ENCODE data around the gene AXDND1. TPM values are rescaled to one million over a fixed set of nuclear protein-coding genes. Genes with fewer than 3 reads are reported as not detected.
"Not testable (repeated sequence)": the region's sequence is repeated elsewhere in the genome, so short reads cannot be mapped to it uniquely, and the experiment has no call there.

Gene AXDND1
- total and polyA plus RNA-seq, 2 donors, result 0.19 to 1.3 TPM

- H3K36me3 ChIP-seq (ENCODE audit: control insufficient read depth in 2 of 2, insufficient read depth in 2 of 2, low read length in 1 of 2), result no peaks in the 10 kb centered on the region
- 98% methylated on average over 1 of the region's 1 CpG for WGBS
- H3K4me1 ChIP-seq (ENCODE audit: control insufficient read depth in 2 of 2, insufficient read depth in 2 of 2, low read length in 2 of 2), result no peaks in the 10 kb centered on the region
- no peak overlapping the region for H3K27ac ChIP-seq (ENCODE audit: low read depth in 1 of 2, low read length in 1 of 2)
- no peaks in the 10 kb centered on the region for H3K27me3 ChIP-seq (ENCODE audit: control insufficient read depth in 2 of 2, insufficient read depth in 1 of 2, low read length in 1 of 2)
- H3K4me3 ChIP-seq (ENCODE audit: low read length in 2 of 2), result no peak overlapping the region
- DNase-seq (ENCODE audit: low read depth in 6 of 9, low spot score in 9 of 9), result no peak
- no peaks in the 10 kb centered on the region for H3K9me3 ChIP-seq (ENCODE audit: control insufficient read depth in 2 of 2, insufficient read depth in 1 of 2, low read length in 1 of 2)
Observed at GRCh38 chr1:179385510-179385909, 19.7 kb downstream of the AXDND1 start.

- 99% methylated on average over 3 of the region's 3 CpGs for WGBS
- H3K4me3 ChIP-seq (ENCODE audit: low read length in 2 of 2), result no peak overlapping the region
- no peaks in the 10 kb centered on the region for H3K36me3 ChIP-seq (ENCODE audit: control insufficient read depth in 2 of 2, insufficient read depth in 2 of 2, low read length in 1 of 2)
- H3K27me3 ChIP-seq (ENCODE audit: control insufficient read depth in 2 of 2, insufficient read depth in 1 of 2, low read length in 1 of 2), result no peaks in the 10 kb centered on the region
- no peak overlapping the region for H3K27ac ChIP-seq (ENCODE audit: low read depth in 1 of 2, low read length in 1 of 2)
- no peak for DNase-seq (ENCODE audit: low read depth in 6 of 9, low spot score in 9 of 9)
- H3K9me3 ChIP-seq (ENCODE audit: control insufficient read depth in 2 of 2, insufficient read depth in 1 of 2, low read length in 1 of 2), result peaks cover 0 to 4% of the 10 kb centered on the region in 2 donors
- no peaks in the 10 kb centered on the region for H3K4me1 ChIP-seq (ENCODE audit: control insufficient read depth in 2 of 2, insufficient read depth in 2 of 2, low read length in 2 of 2)
Observed at GRCh38 chr1:179393721-179394120, 27.9 kb downstream of the AXDND1 start.

DNA sequence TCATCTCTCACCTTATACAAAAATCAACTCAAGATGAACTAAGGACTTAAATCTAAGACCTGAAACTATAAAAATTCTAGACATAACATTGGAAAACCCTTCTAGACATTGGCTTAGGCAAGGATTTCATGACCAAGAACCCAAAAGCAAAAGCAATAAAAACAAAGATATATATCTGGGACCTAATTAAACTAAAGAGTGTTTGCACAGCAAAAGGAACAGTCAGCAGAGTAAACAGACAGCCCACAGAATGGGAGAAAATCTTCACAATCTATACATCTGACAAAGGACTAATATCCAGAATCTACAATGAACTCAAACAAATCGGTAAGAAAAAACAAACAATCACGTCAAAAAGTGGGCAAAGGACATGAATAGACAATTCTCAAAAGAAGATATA, 33.6 kb downstream of the AXDND1 start:
- 97% methylated on average over 2 of the region's 2 CpGs for WGBS

GRCh38 chr1:179417760-179418159, 52.0 kb downstream of the AXDND1 start:
- DNase-seq (ENCODE audit: low read depth in 6 of 9, low spot score in 9 of 9); H3K27ac ChIP-seq (ENCODE audit: low read depth in 1 of 2, low read length in 1 of 2); H3K4me3 ChIP-seq (ENCODE audit: low read length in 2 of 2); H3K4me1 ChIP-seq (ENCODE audit: control insufficient read depth in 2 of 2, insufficient read depth in 2 of 2, low read length in 2 of 2); H3K9me3 ChIP-seq (ENCODE audit: control insufficient read depth in 2 of 2, insufficient read depth in 1 of 2, low read length in 1 of 2); H3K27me3 ChIP-seq (ENCODE audit: control insufficient read depth in 2 of 2, insufficient read depth in 1 of 2, low read length in 1 of 2); H3K36me3 ChIP-seq (ENCODE audit: control insufficient read depth in 2 of 2, insufficient read depth in 2 of 2, low read length in 1 of 2): not testable (repeated sequence)
- WGBS, result 100% methylated on average over 1 of the region's 3 CpGs

More for the DNA sequence above, 33.6 kb downstream of the AXDND1 start:
- H3K36me3 ChIP-seq (ENCODE audit: control insufficient read depth in 2 of 2, insufficient read depth in 2 of 2, low read length in 1 of 2); H3K27me3 ChIP-seq (ENCODE audit: control insufficient read depth in 2 of 2, insufficient read depth in 1 of 2, low read length in 1 of 2); H3K4me1 ChIP-seq (ENCODE audit: control insufficient read depth in 2 of 2, insufficient read depth in 2 of 2, low read length in 2 of 2); DNase-seq (ENCODE audit: low read depth in 6 of 9, low spot score in 9 of 9); H3K27ac ChIP-seq (ENCODE audit: low read depth in 1 of 2, low read length in 1 of 2); H3K9me3 ChIP-seq (ENCODE audit: control insufficient read depth in 2 of 2, insufficient read depth in 1 of 2, low read length in 1 of 2); H3K4me3 ChIP-seq (ENCODE audit: low read length in 2 of 2): not testable (repeated sequence)

GRCh38 chr1:179418706-179419105, 52.9 kb downstream of the AXDND1 start:
- H3K4me1 ChIP-seq (ENCODE audit: control insufficient read depth in 2 of 2, insufficient read depth in 2 of 2, low read length in 2 of 2); H3K36me3 ChIP-seq (ENCODE audit: control insufficient read depth in 2 of 2, insufficient read depth in 2 of 2, low read length in 1 of 2); DNase-seq (ENCODE audit: low read depth in 6 of 9, low spot score in 9 of 9): not testable (repeated sequence)

GRCh38 chr1:179424610-179425009, 58.8 kb downstream of the AXDND1 start:
- 99% methylated on average over 2 of the region's 2 CpGs for WGBS
- Histone ChIP-seq H3K9me3 (ENCODE audit: control insufficient read depth in 2 of 2, insufficient read depth in 1 of 2, low read length in 1 of 2) (no peaks in the 10 kb centered on the region), H3K4me3 (ENCODE audit: low read length in 2 of 2) (no peak overlapping the region), H3K36me3 (ENCODE audit: control insufficient read depth in 2 of 2, insufficient read depth in 2 of 2, low read length in 1 of 2) (no peaks in the 10 kb centered on the region), H3K4me1 (ENCODE audit: control insufficient read depth in 2 of 2, insufficient read depth in 2 of 2, low read length in 2 of 2) (no peaks in the 10 kb centered on the region), H3K27me3 (ENCODE audit: control insufficient read depth in 2 of 2, insufficient read depth in 1 of 2, low read length in 1 of 2) (no peaks in the 10 kb centered on the region), H3K27ac (ENCODE audit: low read depth in 1 of 2, low read length in 1 of 2) (no peak overlapping the region)
- no peak for DNase-seq (ENCODE audit: low read depth in 6 of 9, low spot score in 9 of 9)

More at GRCh38 chr1:179418706-179419105, 52.9 kb downstream of the AXDND1 start:
- WGBS, result 94% methylated on average over 24 of the region's 32 CpGs
- H3K9me3 ChIP-seq (ENCODE audit: control insufficient read depth in 2 of 2, insufficient read depth in 1 of 2, low read length in 1 of 2); H3K27me3 ChIP-seq (ENCODE audit: control insufficient read depth in 2 of 2, insufficient read depth in 1 of 2, low read length in 1 of 2); H3K4me3 ChIP-seq (ENCODE audit: low read length in 2 of 2); H3K27ac ChIP-seq (ENCODE audit: low read depth in 1 of 2, low read length in 1 of 2): not testable (repeated sequence)

DNA sequence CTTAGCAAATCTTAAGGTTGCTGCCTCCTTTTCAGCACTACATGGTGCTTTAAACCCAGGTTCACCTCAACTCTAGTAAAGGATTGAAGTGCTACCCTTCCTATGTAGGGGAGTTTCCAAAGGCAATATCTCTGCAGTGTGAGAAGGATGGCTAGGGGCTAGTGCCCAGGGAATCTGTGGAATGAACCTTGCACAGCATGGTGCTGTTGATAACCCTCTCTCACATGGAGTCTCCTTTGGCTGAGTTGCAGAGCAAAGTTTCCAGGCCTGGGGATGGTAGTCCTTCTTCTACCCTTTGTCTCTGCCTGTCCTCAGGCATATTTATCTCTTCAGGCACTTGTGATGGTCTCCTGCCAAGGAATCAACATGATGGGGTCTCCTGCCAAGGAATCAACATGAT, 59.4 kb downstream of the AXDND1 start:
- H3K27me3 ChIP-seq (ENCODE audit: control insufficient read depth in 2 of 2, insufficient read depth in 1 of 2, low read length in 1 of 2), result no peaks in the 10 kb centered on the region
- no peaks in the 10 kb centered on the region for H3K36me3 ChIP-seq (ENCODE audit: control insufficient read depth in 2 of 2, insufficient read depth in 2 of 2, low read length in 1 of 2)
- no peak overlapping the region for H3K27ac ChIP-seq (ENCODE audit: low read depth in 1 of 2, low read length in 1 of 2)
- H3K4me3 ChIP-seq (ENCODE audit: low read length in 2 of 2), result no peak overlapping the region
- H3K9me3 ChIP-seq (ENCODE audit: control insufficient read depth in 2 of 2, insufficient read depth in 1 of 2, low read length in 1 of 2), result no peaks in the 10 kb centered on the region
- H3K4me1 ChIP-seq (ENCODE audit: control insufficient read depth in 2 of 2, insufficient read depth in 2 of 2, low read length in 2 of 2), result no peaks in the 10 kb centered on the region
- DNase-seq (ENCODE audit: low read depth in 6 of 9, low spot score in 9 of 9), result no peak

- Histone ChIP-seq H3K4me1 (ENCODE audit: control insufficient read depth in 2 of 2, insufficient read depth in 2 of 2, low read length in 2 of 2) (no peaks in the 10 kb centered on the region), H3K36me3 (ENCODE audit: control insufficient read depth in 2 of 2, insufficient read depth in 2 of 2, low read length in 1 of 2) (no peaks in the 10 kb centered on the region), H3K27ac (ENCODE audit: low read depth in 1 of 2, low read length in 1 of 2) (no peak overlapping the region), H3K9me3 (ENCODE audit: control insufficient read depth in 2 of 2, insufficient read depth in 1 of 2, low read length in 1 of 2) (no peaks in the 10 kb centered on the region), H3K4me3 (ENCODE audit: low read length in 2 of 2) (no peak overlapping the region), H3K27me3 (ENCODE audit: control insufficient read depth in 2 of 2, insufficient read depth in 1 of 2, low read length in 1 of 2) (no peaks in the 10 kb centered on the region)
- WGBS, result 89% methylated on average over 7 of the region's 7 CpGs
- no peak for DNase-seq (ENCODE audit: low read depth in 6 of 9, low spot score in 9 of 9)
Observed at GRCh38 chr1:179437171-179437570, 71.4 kb downstream of the AXDND1 start.

DNA sequence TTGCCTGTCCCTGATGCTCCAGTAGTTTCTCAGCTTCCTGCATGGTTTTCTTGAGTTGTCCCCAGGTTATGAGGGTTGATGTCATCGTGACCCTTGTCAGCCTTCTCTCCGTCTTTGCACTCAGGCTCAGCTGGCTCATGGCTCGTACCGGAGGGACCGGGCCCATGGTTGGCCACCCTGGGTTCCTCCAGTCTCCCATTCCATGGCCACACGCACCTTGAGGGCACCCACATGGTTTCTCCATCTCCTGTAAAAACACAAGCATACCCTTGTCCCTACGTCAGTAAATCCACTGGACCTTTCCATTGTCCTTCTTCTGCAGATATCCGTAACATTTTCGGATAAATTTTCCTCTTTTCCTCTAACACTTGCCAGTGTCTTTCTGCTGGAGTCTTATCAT, 73.9 kb downstream of the AXDND1 start:
- H3K36me3 ChIP-seq (ENCODE audit: control insufficient read depth in 2 of 2, insufficient read depth in 2 of 2, low read length in 1 of 2); H3K27me3 ChIP-seq (ENCODE audit: control insufficient read depth in 2 of 2, insufficient read depth in 1 of 2, low read length in 1 of 2); DNase-seq (ENCODE audit: low read depth in 6 of 9, low spot score in 9 of 9); H3K4me3 ChIP-seq (ENCODE audit: low read length in 2 of 2); H3K27ac ChIP-seq (ENCODE audit: low read depth in 1 of 2, low read length in 1 of 2); H3K4me1 ChIP-seq (ENCODE audit: control insufficient read depth in 2 of 2, insufficient read depth in 2 of 2, low read length in 2 of 2); H3K9me3 ChIP-seq (ENCODE audit: control insufficient read depth in 2 of 2, insufficient read depth in 1 of 2, low read length in 1 of 2): not testable (repeated sequence)
- WGBS, result 89% methylated on average over 9 of the region's 9 CpGs

- not testable (repeated sequence) for H3K4me3 ChIP-seq (ENCODE audit: low read length in 2 of 2); H3K27ac ChIP-seq (ENCODE audit: low read depth in 1 of 2, low read length in 1 of 2); H3K27me3 ChIP-seq (ENCODE audit: control insufficient read depth in 2 of 2, insufficient read depth in 1 of 2, low read length in 1 of 2); H3K4me1 ChIP-seq (ENCODE audit: control insufficient read depth in 2 of 2, insufficient read depth in 2 of 2, low read length in 2 of 2); DNase-seq (ENCODE audit: low read depth in 6 of 9, low spot score in 9 of 9); H3K36me3 ChIP-seq (ENCODE audit: control insufficient read depth in 2 of 2, insufficient read depth in 2 of 2, low read length in 1 of 2); H3K9me3 ChIP-seq (ENCODE audit: control insufficient read depth in 2 of 2, insufficient read depth in 1 of 2, low read length in 1 of 2)
- WGBS, result 94% methylated on average over 2 of the region's 2 CpGs
Observed at GRCh38 chr1:179440301-179440700, 74.5 kb downstream of the AXDND1 start.
